Neural progenitor cell (in vitro differentiated cells): ENCODE data around the gene PPP1R3E. TPM values are rescaled to one million over a fixed set of nuclear protein-coding genes. Genes with fewer than 3 reads are reported as not detected.

ENCODE experiments used
- DNase-seq: peaks from one replicate; pipeline ENCODE4 v3.0.0-alpha.2; 2016; ENCODE audit warnings: low spot score
- H2AFZ ChIP-seq: fragments of 200-600 bp; sonication (generic); replicated peaks from 2 replicates; pipeline ENCODE4 v1.6.1; 2016; ENCODE audit warnings: antibody characterized with exemption
- H3F3A ChIP-seq: fragments of 200-600 bp; sonication (generic); 2 replicates; pipeline ENCODE4 v1.6.1; 2016; ENCODE audit warnings: antibody characterized with exemption, low read depth
- H3K27ac ChIP-seq: fragments of 200-600 bp; sonication (generic); 2 replicates; pipeline ENCODE4 v1.5.1; 2016; ENCODE audit warnings: mild to moderate bottlenecking
- H3K27me3 ChIP-seq: fragments of 200-600 bp; sonication (generic); 2 replicates; pipeline ENCODE4 v1.6.1; 2016; ENCODE audit warnings: mild to moderate bottlenecking, moderate library complexity
- H3K36me3 ChIP-seq: fragments of 200-600 bp; sonication (generic); 2 replicates; pipeline ENCODE4 v1.5.1; 2016
- H3K4me1 ChIP-seq: fragments of 200-600 bp; sonication (generic); 2 replicates; pipeline ENCODE4 v1.6.1; 2016; ENCODE audit warnings: mixed run types
- H3K4me2 ChIP-seq: fragments of 200-600 bp; sonication (generic); 2 replicates; pipeline ENCODE4 v1.6.1; 2016
- H3K4me3 ChIP-seq: fragments of 200-600 bp; sonication (generic); 2 replicates; pipeline ENCODE4 v1.5.1; 2016
- H3K79me2 ChIP-seq: fragments of 200-600 bp; sonication (generic); 2 replicates; pipeline ENCODE4 v1.6.1; 2016; ENCODE audit warnings: low read depth
- H3K9ac ChIP-seq: fragments of 200-600 bp; sonication (generic); 2 replicates; pipeline ENCODE4 v1.6.1; 2016
- H3K9me3 ChIP-seq: fragments of 200-600 bp; sonication (generic); 2 replicates; pipeline ENCODE4 v1.5.1; 2016; ENCODE audit warnings: low read depth
- H4K20me1 ChIP-seq: fragments of 200-600 bp; sonication (generic); 2 replicates; pipeline ENCODE4 v1.6.1; 2016; ENCODE audit warnings: low read depth
- H3K27ac Mint-ChIP-seq: 3 replicates; pipeline ENCODE4 v1.8.0; 2021; ENCODE audit warnings: mixed read lengths
- H3K27me3 Mint-ChIP-seq: 2 replicates; pipeline ENCODE4 v1.8.0; 2022; ENCODE audit warnings: low read depth, mild to moderate bottlenecking, inconsistent platforms, moderate library complexity, mixed read lengths; ENCODE audit not compliant: insufficient read depth
- H3K36me3 Mint-ChIP-seq: 3 replicates; pipeline ENCODE4 v1.8.0; 2021; ENCODE audit warnings: mixed read lengths
- H3K4me1 Mint-ChIP-seq: 3 replicates; pipeline ENCODE4 v1.8.0; 2021; ENCODE audit warnings: mixed read lengths
- H3K4me3 Mint-ChIP-seq: 3 replicates; pipeline ENCODE4 v1.8.0; 2021; ENCODE audit warnings: mild to moderate bottlenecking, moderate library complexity, mixed read lengths
- H3K9me3 Mint-ChIP-seq: 3 replicates; pipeline ENCODE4 v1.8.0; 2020; ENCODE audit warnings: mixed read lengths
- EZH2 ChIP-seq: fragments of 200-600 bp; sonication (generic); IDR thresholded peaks from 2 replicates; pipeline ENCODE4 v1.6.1; 2017; ENCODE audit warnings: antibody characterized with exemption, mild to moderate bottlenecking, moderate library complexity
- EZH2phosphoT487 ChIP-seq: fragments of 200-600 bp; sonication (generic); IDR thresholded peaks from 2 replicates; pipeline ENCODE4 v1.6.1; 2017; ENCODE audit warnings: antibody characterized with exemption
- small RNA-seq: library from RNA; depleted of rRNA; stranded (forward); fragments of <200 nt; gene quantifications from one replicate; pipeline ENCODE3, GENCODE V24; 2015
- total RNA-seq: library from RNA; depleted of rRNA; stranded (reverse); fragments of >200 nt; gene quantifications from 2 replicates; pipeline ENCODE4 v1.2.3, GENCODE V29; 2015; ENCODE audit warnings: low replicate concordance
- TF ChIP-seq, protein P1 (sequence below): fragments of 200-600 bp; sonication (generic); IDR thresholded peaks from 2 replicates; pipeline ENCODE4 v1.5.1; 2017; ENCODE audit warnings: antibody characterized with exemption, mild to moderate bottlenecking

Gene PPP1R3E
- total RNA-seq, 1 donor from 2014 or later: 10.6 TPM

DNA sequence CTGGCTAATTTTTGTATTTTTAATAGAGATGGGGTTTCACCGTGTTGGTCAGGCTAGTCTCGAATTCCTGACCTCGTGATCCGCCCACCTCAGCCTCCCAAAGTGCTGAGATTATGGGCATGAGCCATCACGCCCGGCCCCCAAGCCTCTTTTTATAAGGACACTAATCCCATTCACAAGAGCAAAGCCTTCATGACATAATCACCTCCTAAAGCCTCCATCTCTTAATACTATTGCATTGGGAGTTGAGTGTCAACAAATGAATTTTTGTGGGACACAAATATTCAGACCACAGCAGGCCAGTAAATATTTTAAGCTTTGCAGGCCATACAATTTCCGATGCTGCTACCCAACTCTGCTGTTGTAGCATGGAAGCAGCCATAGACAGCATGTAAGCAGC lies 54.1 kb downstream of the PPP1R3E start:
- H3K27ac Mint-ChIP-seq: no peak overlapping the region
- TF ChIP-seq EZH2phosphoT487 (no peak), EZH2 (no peak)
- TF ChIP-seq, protein P1, sequence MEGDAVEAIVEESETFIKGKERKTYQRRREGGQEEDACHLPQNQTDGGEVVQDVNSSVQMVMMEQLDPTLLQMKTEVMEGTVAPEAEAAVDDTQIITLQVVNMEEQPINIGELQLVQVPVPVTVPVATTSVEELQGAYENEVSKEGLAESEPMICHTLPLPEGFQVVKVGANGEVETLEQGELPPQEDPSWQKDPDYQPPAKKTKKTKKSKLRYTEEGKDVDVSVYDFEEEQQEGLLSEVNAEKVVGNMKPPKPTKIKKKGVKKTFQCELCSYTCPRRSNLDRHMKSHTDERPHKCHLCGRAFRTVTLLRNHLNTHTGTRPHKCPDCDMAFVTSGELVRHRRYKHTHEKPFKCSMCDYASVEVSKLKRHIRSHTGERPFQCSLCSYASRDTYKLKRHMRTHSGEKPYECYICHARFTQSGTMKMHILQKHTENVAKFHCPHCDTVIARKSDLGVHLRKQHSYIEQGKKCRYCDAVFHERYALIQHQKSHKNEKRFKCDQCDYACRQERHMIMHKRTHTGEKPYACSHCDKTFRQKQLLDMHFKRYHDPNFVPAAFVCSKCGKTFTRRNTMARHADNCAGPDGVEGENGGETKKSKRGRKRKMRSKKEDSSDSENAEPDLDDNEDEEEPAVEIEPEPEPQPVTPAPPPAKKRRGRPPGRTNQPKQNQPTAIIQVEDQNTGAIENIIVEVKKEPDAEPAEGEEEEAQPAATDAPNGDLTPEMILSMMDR: no peak
- H3K36me3 Mint-ChIP-seq: no peaks in the 10 kb centered on the region
- Histone ChIP-seq H3K9ac (no peak overlapping the region), H4K20me1 (no peaks in the 10 kb centered on the region), H3K4me1 (no peaks in the 10 kb centered on the region), H3F3A (no peaks in the 10 kb centered on the region), H3K9me3 (no peaks in the 10 kb centered on the region), H3K79me2 (no peaks in the 10 kb centered on the region), H2AFZ (no peak overlapping the region), H3K27ac (no peak overlapping the region), H3K4me3 (no peak overlapping the region), H3K4me2 (no peak overlapping the region), H3K36me3 (no peaks in the 10 kb centered on the region), H3K27me3 (no peaks in the 10 kb centered on the region)
- H3K4me1 Mint-ChIP-seq: peaks cover 2% of the 10 kb centered on the region
- no peak overlapping the region for H3K4me3 Mint-ChIP-seq
- no peaks in the 10 kb centered on the region for H3K9me3 Mint-ChIP-seq
- DNase-seq: no peak
- peaks cover 2% of the 10 kb centered on the region for H3K27me3 Mint-ChIP-seq

Small RNA genes within 50 kb of the gene (small RNA-seq; reads per million reads assigned to genes)
- gene RNU6-1046P: not detected

Other genes starting within 250 kb of the PPP1R3E start
- 15.0 and 35.9 TPM in 2 replicates for gene CDH24, start 245.3 kb downstream of the PPP1R3E start, total RNA-seq
- 184 and 215 TPM in 2 replicates for gene ACIN1, start 207.7 kb downstream of the PPP1R3E start, total RNA-seq
- 32.0 and 37.5 TPM in 2 replicates for gene C14orf119, start 207.4 kb downstream of the PPP1R3E start, total RNA-seq
- gene CIROP, start 197.9 kb downstream of the PPP1R3E start, total RNA-seq: 0.06 TPM in 1 of 2 replicates, not detected in the other
- gene CEBPE, start 183.6 kb downstream of the PPP1R3E start, total RNA-seq: not detected in 2 replicates
- 56.5 and 83.7 TPM in 2 replicates for gene SLC7A8, start 119.2 kb downstream of the PPP1R3E start, total RNA-seq
- gene RNF212B, start 64.9 kb downstream of the PPP1R3E start, total RNA-seq: 0.50 TPM in 1 of 2 replicates, not detected in the other
- gene HOMEZ, start 16.7 kb downstream of the PPP1R3E start, total RNA-seq: 21.0 and 22.7 TPM in 2 replicates
- gene BCL2L2, start 4.0 kb upstream of the PPP1R3E start, total RNA-seq: 14.9 and 18.0 TPM in 2 replicates
- 264 and 298 TPM in 2 replicates for gene PABPN1, start 18.6 kb upstream of the PPP1R3E start, total RNA-seq
- gene SLC22A17, start 50.0 kb upstream of the PPP1R3E start, total RNA-seq: 22.2 and 80.8 TPM in 2 replicates
- 21.7 and 74.3 TPM in 2 replicates for gene EFS, start 62.3 kb upstream of the PPP1R3E start, total RNA-seq
- not detected in 2 replicates for gene IL25, start 70.0 kb upstream of the PPP1R3E start, total RNA-seq
- gene CMTM5, start 74.2 kb upstream of the PPP1R3E start, total RNA-seq: 4.3 and 6.9 TPM in 2 replicates
- gene MYH6, start 105.4 kb upstream of the PPP1R3E start, total RNA-seq: 0.03 TPM in 1 of 2 replicates, not detected in the other
- 0.19 TPM in 1 of 2 replicates, not detected in the other for gene MYH7, start 132.8 kb upstream of the PPP1R3E start, total RNA-seq
- gene NGDN, start 166.8 kb upstream of the PPP1R3E start, total RNA-seq: 51.1 and 60.1 TPM in 2 replicates
- gene ZFHX2, start 248.9 kb upstream of the PPP1R3E start, total RNA-seq: 0.90 and 2.2 TPM in 2 replicates